ES-I3 (cell line): ENCODE results near the gene ARHGAP19.
"Not testable (repeated sequence)": the region's sequence is repeated elsewhere in the genome, so short reads cannot be mapped to it uniquely, and the experiment has no call there.

Source experiments
- H3K36me3 ChIP-seq: 2 replicates; pipeline ENCODE4 v1.6.1; 2013; ENCODE audit warnings: mild to moderate bottlenecking, low read length, control low read depth, moderate library complexity; ENCODE audit not compliant: insufficient read depth
- H3K4me1 ChIP-seq: 2 replicates; pipeline ENCODE4 v1.6.1; 2013; ENCODE audit warnings: mild to moderate bottlenecking, control low read depth, low read length; ENCODE audit not compliant: insufficient read depth
- H3K9ac ChIP-seq: 2 replicates; pipeline ENCODE4 v1.6.1; 2013; ENCODE audit warnings: low read depth, mild to moderate bottlenecking, low read length, moderate library complexity
- H3K9me3 ChIP-seq: 2 replicates; pipeline ENCODE4 v1.6.1; 2013; ENCODE audit warnings: mild to moderate bottlenecking, low read length, moderate library complexity; ENCODE audit not compliant: control insufficient read depth, insufficient read depth

The ARHGAP19 gene

DNA sequence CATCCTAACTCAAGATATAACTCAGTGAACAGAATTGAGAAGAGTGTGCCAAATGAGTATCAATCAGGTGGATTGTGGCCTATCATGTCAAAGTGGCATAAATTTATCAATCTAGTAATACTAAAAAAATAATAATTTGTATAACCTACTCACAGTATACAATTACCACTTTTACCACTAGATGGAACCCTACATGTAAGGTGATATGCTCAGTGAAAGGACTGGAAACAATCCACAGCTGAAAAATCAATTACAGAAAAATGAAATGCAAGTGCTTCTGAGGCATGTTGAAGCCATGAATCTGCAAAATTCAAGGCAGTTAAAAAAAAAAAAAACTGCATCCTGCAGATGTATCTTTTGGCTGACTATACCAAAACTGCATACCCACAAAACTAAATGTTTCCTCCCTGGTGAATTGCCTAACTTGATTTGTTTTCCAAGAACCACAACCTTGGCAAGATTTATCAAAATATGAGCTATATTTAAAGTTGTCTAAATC, 13.9 kb downstream of the ARHGAP19 start:
- Histone ChIP-seq H3K9me3 (no peaks in the 10 kb centered on the region), H3K4me1 (peaks cover 4% of the 10 kb centered on the region; the same call in 1 of the 2 replicates), H3K9ac (no peak overlapping the region), H3K36me3 (no peaks in the 10 kb centered on the region)

- Histone ChIP-seq H3K36me3 (no peaks in the 10 kb centered on the region), H3K4me1 (peaks cover 4% of the 10 kb centered on the region; the same call in 1 of the 2 replicates), H3K9me3 (no peaks in the 10 kb centered on the region), H3K9ac (no peak overlapping the region)
These were observed 14.9 kb downstream of the ARHGAP19 start for GRCh38 chr10:97277551-97277950.

DNA sequence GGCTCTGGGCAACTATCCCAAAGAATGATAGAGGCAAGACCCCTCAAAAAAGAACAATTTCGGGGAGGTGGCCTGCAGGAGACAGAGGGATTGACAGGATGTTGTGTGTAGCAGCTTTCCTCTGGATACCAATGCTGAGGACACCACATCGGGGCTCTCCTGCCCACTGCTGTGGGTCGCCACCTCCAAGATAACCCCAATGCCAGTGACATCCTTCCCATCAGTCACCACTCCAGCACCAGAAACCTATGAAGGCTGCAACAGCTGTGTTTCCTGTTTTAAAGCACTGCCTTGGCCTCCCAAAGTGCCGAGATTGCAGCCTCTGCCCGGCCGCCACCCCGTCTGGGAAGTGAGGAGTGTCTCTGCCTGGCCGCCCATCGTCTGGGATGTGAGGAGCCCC, 17.6 kb downstream of the ARHGAP19 start:
- H3K4me1 ChIP-seq: peaks cover 4% of the 10 kb centered on the region; the same call in 1 of the 2 replicates
- no peak overlapping the region for H3K9ac ChIP-seq
- H3K36me3 ChIP-seq: no peaks in the 10 kb centered on the region
- H3K9me3 ChIP-seq: peaks cover 9% of the 10 kb centered on the region; the same call in 1 of the 2 replicates

DNA sequence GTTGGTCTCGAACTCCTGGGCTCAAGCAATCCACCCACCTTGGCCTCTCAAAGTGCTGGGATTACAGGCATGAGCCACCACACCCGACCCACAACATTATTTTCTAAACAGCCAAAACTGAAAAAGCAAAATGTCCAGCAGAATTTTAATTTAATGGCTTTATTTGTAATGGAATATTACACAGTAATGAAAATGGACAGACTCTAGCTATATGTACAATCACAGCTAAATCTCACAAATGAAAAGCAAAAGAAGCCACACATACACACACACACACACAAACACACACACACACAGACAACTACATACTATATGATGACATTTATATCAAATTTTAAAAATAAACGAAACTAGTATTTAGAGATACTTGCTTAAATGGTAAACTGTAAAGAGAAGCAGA, 18.7 kb downstream of the ARHGAP19 start:
- H3K9me3 ChIP-seq: peaks cover 9% of the 10 kb centered on the region; the same call in 1 of the 2 replicates
- no peak overlapping the region for H3K9ac ChIP-seq
- H3K36me3 ChIP-seq: no peaks in the 10 kb centered on the region
- peaks cover 1% of the 10 kb centered on the region; the same call in 1 of the 2 replicates for H3K4me1 ChIP-seq

DNA sequence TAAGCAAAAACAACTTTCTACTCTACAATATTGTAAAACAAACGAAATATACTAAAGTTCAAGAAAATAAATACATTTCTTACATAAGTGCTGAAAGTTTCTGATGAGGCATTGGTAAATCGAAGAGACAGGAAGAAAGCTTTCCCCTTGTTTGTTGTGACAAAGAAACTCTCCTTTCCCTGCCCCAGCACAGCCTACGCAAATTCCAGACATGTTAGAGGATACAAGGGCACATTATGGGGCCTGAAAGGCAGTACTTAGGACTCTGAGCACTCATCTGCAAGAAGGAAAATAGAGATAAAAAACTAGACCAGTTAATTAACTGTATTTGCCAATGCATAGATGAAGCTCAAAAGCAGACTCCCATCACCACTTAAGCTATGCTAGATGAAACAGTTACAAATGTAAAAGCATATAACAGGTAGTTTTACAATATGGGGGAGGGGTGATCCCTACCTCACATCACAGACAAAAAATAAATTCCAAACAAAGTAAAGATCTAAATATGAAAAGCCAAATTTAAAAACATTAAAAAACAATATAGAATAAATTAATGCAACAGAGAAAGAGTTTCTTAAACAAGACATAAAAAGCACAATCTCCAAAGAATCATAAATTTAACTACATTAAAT, 21.8 kb downstream of the ARHGAP19 start:
- H3K9me3 ChIP-seq: peaks cover 9% of the 10 kb centered on the region; the same call in 1 of the 2 replicates
- no peak overlapping the region for H3K9ac ChIP-seq
- H3K4me1 ChIP-seq: peaks cover 8% of the 10 kb centered on the region; the same call in 1 of the 2 replicates
- H3K36me3 ChIP-seq: no peaks in the 10 kb centered on the region

- Histone ChIP-seq H3K9me3 (peaks cover 9% of the 10 kb centered on the region; the same call in 1 of the 2 replicates), H3K36me3 (no peaks in the 10 kb centered on the region), H3K9ac (no peak overlapping the region), H3K4me1 (peaks cover 8% of the 10 kb centered on the region; the same call in 1 of the 2 replicates)
These were observed 24.8 kb downstream of the ARHGAP19 start for GRCh38 chr10:97267671-97268070.

DNA sequence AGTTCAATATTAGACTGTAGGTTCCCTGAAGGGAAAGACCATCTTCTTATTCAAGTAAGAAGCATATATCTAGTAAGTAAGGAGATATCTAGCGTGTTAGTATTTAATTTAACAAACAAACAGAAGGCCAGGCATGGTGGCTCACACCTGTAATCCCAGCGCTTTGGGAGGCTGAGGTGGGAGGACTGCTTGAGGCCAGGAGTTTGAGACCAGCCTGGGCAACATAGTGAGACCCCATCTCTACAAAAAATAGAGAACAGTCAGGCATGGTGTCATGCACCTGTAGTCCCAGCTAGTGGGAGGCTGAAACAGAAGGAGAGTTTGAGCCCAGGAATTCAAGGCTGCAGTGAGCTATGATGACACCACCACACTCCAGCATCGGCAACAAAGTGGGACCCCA, 27.3 kb downstream of the ARHGAP19 start:
- H3K36me3 ChIP-seq, H3K9ac ChIP-seq, H3K4me1 ChIP-seq, H3K9me3 ChIP-seq: not testable (repeated sequence)

- Histone ChIP-seq H3K9ac (no peak overlapping the region), H3K36me3 (peaks cover 5% of the 10 kb centered on the region; the same call in 1 of the 2 replicates), H3K9me3 (no peaks in the 10 kb centered on the region), H3K4me1 (peaks cover 8% of the 10 kb centered on the region; the same call in 1 of the 2 replicates)
These were observed 28.5 kb downstream of the ARHGAP19 start for GRCh38 chr10:97263971-97264370.

DNA sequence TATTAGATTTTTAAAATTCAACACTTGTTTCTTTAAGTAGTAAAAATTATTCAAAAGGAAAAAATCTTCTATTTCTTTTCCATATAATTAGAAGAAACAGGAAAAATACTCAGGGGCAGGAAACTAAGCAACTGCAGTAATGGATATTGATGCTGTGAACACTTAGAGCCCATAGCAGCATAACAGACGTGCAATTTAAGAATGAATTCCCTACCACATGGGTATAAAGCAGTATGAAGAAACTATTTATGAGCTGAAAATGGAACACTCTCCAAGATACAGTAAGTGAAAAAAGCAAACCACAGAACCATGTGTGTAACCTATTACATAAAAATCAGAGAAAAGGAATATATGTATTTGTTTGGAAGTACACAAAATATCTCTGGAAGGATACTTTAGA, 30.8 kb downstream of the ARHGAP19 start:
- H3K9me3 ChIP-seq: no peaks in the 10 kb centered on the region
- no peaks in the 10 kb centered on the region for H3K4me1 ChIP-seq
- H3K36me3 ChIP-seq: peaks cover 8% of the 10 kb centered on the region; the same call in 1 of the 2 replicates
- no peak overlapping the region for H3K9ac ChIP-seq

DNA sequence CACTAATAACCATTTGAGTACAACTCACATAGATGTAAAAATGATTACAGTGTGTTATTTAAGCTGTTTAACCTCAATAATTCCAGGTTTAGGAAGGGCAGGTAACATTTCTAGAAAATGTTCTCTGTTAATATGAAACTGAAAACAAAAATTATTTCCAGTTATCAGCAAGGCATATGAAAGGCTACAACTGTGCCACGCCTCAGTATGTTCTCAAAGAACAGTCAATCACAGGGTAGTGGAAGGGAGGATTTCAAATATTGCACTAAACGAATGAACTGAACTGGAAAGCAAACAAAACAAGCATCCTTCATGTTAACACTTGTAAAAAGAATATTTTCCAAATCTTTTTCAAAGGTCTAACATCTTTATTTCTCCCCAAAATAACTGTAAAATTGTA, 31.3 kb downstream of the ARHGAP19 start:
- peaks cover 8% of the 10 kb centered on the region; the same call in 1 of the 2 replicates for H3K36me3 ChIP-seq
- H3K9me3 ChIP-seq: no peaks in the 10 kb centered on the region
- no peaks in the 10 kb centered on the region for H3K4me1 ChIP-seq
- H3K9ac ChIP-seq: no peak overlapping the region

- Histone ChIP-seq H3K9ac (no peak overlapping the region), H3K9me3 (no peaks in the 10 kb centered on the region), H3K4me1 (no peaks in the 10 kb centered on the region), H3K36me3 (peaks cover 8% of the 10 kb centered on the region; the same call in 1 of the 2 replicates)
These were observed 33.3 kb downstream of the ARHGAP19 start for GRCh38 chr10:97259119-97259518.

DNA sequence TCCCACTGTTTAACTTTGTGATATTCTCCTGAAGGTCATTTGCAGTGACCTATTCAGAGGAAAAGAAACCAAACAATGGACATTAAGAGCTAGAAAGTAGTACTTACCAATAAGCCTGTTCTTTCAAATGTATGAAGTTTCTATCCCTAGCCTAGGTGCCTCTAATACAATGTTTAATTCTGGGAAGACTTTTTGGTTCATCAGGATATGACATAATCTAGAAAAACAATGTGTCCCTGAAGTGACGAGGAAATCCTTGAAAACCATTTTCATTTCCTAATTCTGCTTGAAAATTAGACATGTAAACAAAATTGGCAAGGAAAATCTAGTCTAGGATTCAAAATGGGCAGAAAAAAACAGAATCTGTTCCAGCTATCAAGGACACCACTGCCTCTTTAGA, 36.1 kb downstream of the ARHGAP19 start:
- Histone ChIP-seq H3K36me3 (peaks cover 8% of the 10 kb centered on the region; the same call in 1 of the 2 replicates), H3K9ac (no peak overlapping the region), H3K9me3 (no peaks in the 10 kb centered on the region), H3K4me1 (no peaks in the 10 kb centered on the region)

- Histone ChIP-seq H3K36me3 (peaks cover 8% of the 10 kb centered on the region; the same call in 1 of the 2 replicates), H3K9me3 (no peaks in the 10 kb centered on the region), H3K9ac (no peak overlapping the region), H3K4me1 (no peaks in the 10 kb centered on the region)
These were observed 36.7 kb downstream of the ARHGAP19 start for GRCh38 chr10:97255512-97256293.

GRCh38 chr10:97254694-97255093, 37.7 kb downstream of the ARHGAP19 start:
- Histone ChIP-seq H3K4me1 (no peaks in the 10 kb centered on the region), H3K36me3 (peaks cover 8% of the 10 kb centered on the region; the same call in 1 of the 2 replicates), H3K9me3 (no peaks in the 10 kb centered on the region), H3K9ac (no peak overlapping the region)
